ENCODE data around the gene PIK3R4. TPM values are rescaled to one million over a fixed set of nuclear protein-coding genes. Genes with fewer than 3 reads are reported as not detected.
A peak's percentile ranks its signal among the peaks of the same experiment; 100 is the strongest.

Gene PIK3R4
- polyA plus RNA-seq (43.4 to 53.0 TPM (median 49.2 TPM) in 3 replicates), polyA minus RNA-seq (56.6 to 130 TPM (median 114 TPM) in 3 replicates)
- polyA plus RNA-seq (2011; ENCODE audit: low read depth): 9.7 TPM
- polyA plus RNA-seq (2011; cell fraction: cytosol; rRNA removed): 12.3 and 20.3 TPM in 2 replicates
- polyA plus RNA-seq (2011; cell fraction: nucleus; rRNA removed): 102 and 112 TPM in 2 replicates
- 17.1 and 22.3 TPM in 2 replicates for polyA plus RNA-seq (2012; ENCODE audit: low replicate concordance)
- 17.6 TPM for polyA minus RNA-seq (2011; cell fraction: cytosol; rRNA and poly(A)+ RNA removed)
- polyA minus RNA-seq (2011; cell fraction: nucleus; rRNA and poly(A)+ RNA removed): 97.7 and 159 TPM in 2 replicates

GRCh38 chr3:130746246-130747039 lies at the start of gene PIK3R4:
PIK3R4 (minus strand) TSS chr3:130746829; CDS start chr3:130745218, 1,611 bp downstream.
- no peaks in the 10 kb centered on the region for H3K9me3 ChIP-seq (ENCODE audit: control insufficient read depth, low read depth, low read length)
- H3K27me3 ChIP-seq (ENCODE audit: control insufficient read depth, extremely low read depth, insufficient read depth, low read length): no peaks in the 10 kb centered on the region
- DNase-seq (ENCODE audit: low read depth, low spot score) (peak; percentile 96), FAIRE-seq (peak; percentile 97)
- peak within 1 kb of the TSS; percentile 98 for H3K4me2 ChIP-seq (ENCODE audit: control insufficient read depth, extremely low read depth, insufficient read depth, low read depth, low read length)
- H3K9me1 ChIP-seq (ENCODE audit: control insufficient read depth, extremely low read depth, insufficient read depth, low read length): no peaks in the 10 kb centered on the region
- peak within 1 kb of the TSS; percentile 93 for H3K9ac ChIP-seq (ENCODE audit: control insufficient read depth, extremely low read depth, insufficient read depth, low read length)
- TF ChIP-seq EZH2 (IDR thresholded peaks at IDR 0.05; ENCODE audit: low read length) (no peak), CTCF (optimal IDR thresholded peaks at IDR 0.05 in 1 of 3, IDR thresholded peaks at IDR 0.05 in 1 of 3, conservative IDR thresholded peaks at IDR 0.05 in 1 of 3; ENCODE audit: extremely low read depth in 1 of 3, insufficient read depth in 2 of 3, low read length in 3 of 3) (no peak)
- H3K27ac ChIP-seq (ENCODE audit: control insufficient read depth, insufficient read depth, low read length): peak within 1 kb of the TSS; percentile 90
- H3K4me1 ChIP-seq (ENCODE audit: control insufficient read depth, extremely low read depth, insufficient read depth, low read length): peaks cover 28% of the 10 kb centered on the region
- H3K79me2 ChIP-seq (ENCODE audit: control insufficient read depth, insufficient read depth, low read length): peaks cover 49% of the 10 kb centered on the region
- dilution Hi-C loops (cut with MboI; ENCODE audit: extremely low pct_ligation_motif_present, low sequenced_read_pairs): no loop called here
- peak within 1 kb of the TSS; percentile 70 to 97 (median 93) for H3K4me3 ChIP-seq (ENCODE audit: control insufficient read depth in 2 of 3, extremely low read depth in 1 of 3, insufficient read depth in 2 of 3, low read depth in 1 of 3, low read length in 3 of 3)
- H3K36me3 ChIP-seq (ENCODE audit: control insufficient read depth in 2 of 2, extremely low read depth in 1 of 2, insufficient read depth in 2 of 2, low read length in 2 of 2): no peaks in the 10 kb centered on the region
- peak within 1 kb of the TSS; percentile 83 for H2AFZ ChIP-seq (ENCODE audit: control insufficient read depth, low read length)
- H4K20me1 ChIP-seq (ENCODE audit: control insufficient read depth, extremely low read depth, insufficient read depth, low read length): no peaks in the 10 kb centered on the region

GRCh38 chr3:130795396-130795795 lies 48.8 kb upstream of the PIK3R4 start:
- Histone ChIP-seq H3K27me3 (ENCODE audit: control insufficient read depth, extremely low read depth, insufficient read depth, low read length) (no peaks in the 10 kb centered on the region), H3K79me2 (ENCODE audit: control insufficient read depth, insufficient read depth, low read length) (no peaks in the 10 kb centered on the region), H3K9me1 (ENCODE audit: control insufficient read depth, extremely low read depth, insufficient read depth, low read length) (no peaks in the 10 kb centered on the region), H2AFZ (ENCODE audit: control insufficient read depth, low read length) (no peak overlapping the region), H3K4me1 (ENCODE audit: control insufficient read depth, extremely low read depth, insufficient read depth, low read length) (no peaks in the 10 kb centered on the region), H3K9me3 (ENCODE audit: control insufficient read depth, low read depth, low read length) (no peaks in the 10 kb centered on the region), H3K36me3 (ENCODE audit: control insufficient read depth in 2 of 2, extremely low read depth in 1 of 2, insufficient read depth in 2 of 2, low read length in 2 of 2) (no peaks in the 10 kb centered on the region), H4K20me1 (ENCODE audit: control insufficient read depth, extremely low read depth, insufficient read depth, low read length) (no peaks in the 10 kb centered on the region), H3K4me2 (ENCODE audit: control insufficient read depth, extremely low read depth, insufficient read depth, low read depth, low read length) (no peak overlapping the region), H3K9ac (ENCODE audit: control insufficient read depth, extremely low read depth, insufficient read depth, low read length) (no peak overlapping the region), H3K27ac (ENCODE audit: control insufficient read depth, insufficient read depth, low read length) (no peak overlapping the region), H3K4me3 (ENCODE audit: control insufficient read depth in 2 of 3, extremely low read depth in 1 of 3, insufficient read depth in 2 of 3, low read depth in 1 of 3, low read length in 3 of 3) (no peak overlapping the region)
- dilution Hi-C loops (cut with MboI; ENCODE audit: extremely low pct_ligation_motif_present, low sequenced_read_pairs): no loop called here
- no peak for DNase-seq (ENCODE audit: low read depth, low spot score)
- TF ChIP-seq EZH2 (IDR thresholded peaks at IDR 0.05; ENCODE audit: low read length) (no peak), CTCF (optimal IDR thresholded peaks at IDR 0.05 in 1 of 3, IDR thresholded peaks at IDR 0.05 in 1 of 3, conservative IDR thresholded peaks at IDR 0.05 in 1 of 3; ENCODE audit: extremely low read depth in 1 of 3, insufficient read depth in 2 of 3, low read length in 3 of 3) (no peak)
- FAIRE-seq: no peak
